ENCODE data around the gene GIT1. TPM values are rescaled to one million over a fixed set of nuclear protein-coding genes. Genes with fewer than 3 reads are reported as not detected.

GIT1 gene
- total and polyA plus RNA-seq, 4 donors, result 2.2 to 11.1 (median 4.9) TPM

GRCh38 chr17:29587591-29587990, 1.9 kb downstream of the GIT1 start:
- H3K4me1 ChIP-seq (ENCODE audit: control insufficient read depth in 4 of 4, insufficient read depth in 4 of 4, low read length in 3 of 4), result peaks cover 4 to 48% (median 38%) of the 10 kb centered on the region in 4 donors
- 94% methylated on average over 6 of the region's 6 CpGs for WGBS
- H3K9me3 ChIP-seq (ENCODE audit: control insufficient read depth in 4 of 4, low read length in 3 of 4), result no peaks in the 10 kb centered on the region
- TF ChIP-seq FOXA2 (IDR thresholded peaks at IDR 0.05) (no peak), EGR1 (IDR thresholded peaks at IDR 0.05; ENCODE audit: low read depth in 2 of 2) (no peak), REST (IDR thresholded peaks at IDR 0.05) (no peak), RAD21 (IDR thresholded peaks at IDR 0.05) (no peak), ATF3 (IDR thresholded peaks at IDR 0.05) (no peak), FOXA1 (IDR thresholded peaks at IDR 0.05) (no peak), HNF4G (IDR thresholded peaks at IDR 0.05) (no peak), CTCF (IDR thresholded peaks at IDR 0.05; ENCODE audit: low read depth, low read length, missing input control) (no peak), TAF1 (conservative IDR thresholded peaks at IDR 0.05) (no peak), JUND (IDR thresholded peaks at IDR 0.05) (no peak), SP1 (IDR thresholded peaks at IDR 0.05) (no peak), ZBTB33 (IDR thresholded peaks at IDR 0.05) (no peak), NR2F2 (IDR thresholded peaks at IDR 0.05) (no peak), MAX (IDR thresholded peaks at IDR 0.05) (no peak), GABPA (IDR thresholded peaks at IDR 0.05 in 1 of 2, conservative IDR thresholded peaks at IDR 0.05 in 1 of 2) (no peak), YY1 (IDR thresholded peaks at IDR 0.05) (no peak), HNF4A (conservative IDR thresholded peaks at IDR 0.05) (no peak), RXRA (IDR thresholded peaks at IDR 0.05) (no peak)
- no peak overlapping the region for H3K4me3 ChIP-seq (ENCODE audit: low read depth in 1 of 3, low read length in 3 of 3)
- H3K9ac ChIP-seq (ENCODE audit: low read depth in 1 of 2, low read length in 2 of 2), result no peak overlapping the region
- no peak for DNase-seq (ENCODE audit: low spot score)
- H3K36me3 ChIP-seq (ENCODE audit: control insufficient read depth in 4 of 4, insufficient read depth in 3 of 4, low read depth in 1 of 4, low read length in 3 of 4), result no peaks in the 10 kb centered on the region
- H3K27ac ChIP-seq (ENCODE audit: low read depth in 1 of 2, low read length in 2 of 2), result no peak overlapping the region
- no peaks in the 10 kb centered on the region for H3K27me3 ChIP-seq (ENCODE audit: control insufficient read depth in 4 of 4, insufficient read depth in 4 of 4, low read length in 3 of 4)
